SK-N-SH treated with all-trans-retinoic acid at 6 μM for 48 hours (cell line): Measurements from ENCODE around the gene TXNL4B.

Source experiments
- ARNTL ChIP-seq: fragments of 450-650 bp; formaldehyde crosslinking; IDR thresholded peaks from 2 replicates; pipeline ENCODE4 v1.5.0; 2020; ENCODE audit warnings: low read depth, mild to moderate bottlenecking, moderate library complexity, borderline replicate concordance
- CSDC2 ChIP-seq: fragments of 250-450 bp; sonication (Bioruptor Pico); IDR thresholded peaks from 2 replicates; pipeline ENCODE4 v1.5.0; 2020; ENCODE audit warnings: mild to moderate bottlenecking, moderate library complexity
- ISL1 ChIP-seq: fragments of 250-450 bp; sonication (Bioruptor Pico); IDR thresholded peaks from 2 replicates; pipeline ENCODE4 v2.1.2; 2022; ENCODE audit warnings: mild to moderate bottlenecking, moderate library complexity
- POU6F1 ChIP-seq: fragments of 250-450 bp; sonication (Bioruptor Pico); IDR thresholded peaks from 2 replicates; pipeline ENCODE4 v1.8.0; 2021; ENCODE audit warnings: low read depth, mild to moderate bottlenecking, moderate library complexity, borderline replicate concordance
- TCF4 ChIP-seq: fragments of 250-450 bp; sonication (Bioruptor Pico); IDR thresholded peaks from 2 replicates; pipeline ENCODE4 v1.8.0; 2021; ENCODE audit warnings: mild to moderate bottlenecking, moderate library complexity, borderline replicate concordance
- ZFP3 ChIP-seq: fragments of 250-450 bp; sonication (Bioruptor Pico); IDR thresholded peaks from 2 replicates; pipeline ENCODE4 v1.5.0; 2020; ENCODE audit warnings: mild to moderate bottlenecking, moderate library complexity
- ZNF70 ChIP-seq: fragments of 450-650 bp; formaldehyde crosslinking; IDR thresholded peaks from 2 replicates; pipeline ENCODE4 v1.5.0; 2020; ENCODE audit warnings: mild to moderate bottlenecking, moderate library complexity
- TF ChIP-seq, protein P1 (sequence below): fragments of 250-450 bp; sonication (Bioruptor Pico); IDR thresholded peaks from 2 replicates; pipeline ENCODE4 v1.8.0; 2020; ENCODE audit warnings: mild to moderate bottlenecking, moderate library complexity, borderline replicate concordance
- TF ChIP-seq, protein P2 (sequence below): fragments of 250-450 bp; sonication (Bioruptor Pico); IDR thresholded peaks from 2 replicates; pipeline ENCODE4 v1.5.1; 2021; ENCODE audit warnings: mild to moderate bottlenecking, moderate library complexity

DNA sequence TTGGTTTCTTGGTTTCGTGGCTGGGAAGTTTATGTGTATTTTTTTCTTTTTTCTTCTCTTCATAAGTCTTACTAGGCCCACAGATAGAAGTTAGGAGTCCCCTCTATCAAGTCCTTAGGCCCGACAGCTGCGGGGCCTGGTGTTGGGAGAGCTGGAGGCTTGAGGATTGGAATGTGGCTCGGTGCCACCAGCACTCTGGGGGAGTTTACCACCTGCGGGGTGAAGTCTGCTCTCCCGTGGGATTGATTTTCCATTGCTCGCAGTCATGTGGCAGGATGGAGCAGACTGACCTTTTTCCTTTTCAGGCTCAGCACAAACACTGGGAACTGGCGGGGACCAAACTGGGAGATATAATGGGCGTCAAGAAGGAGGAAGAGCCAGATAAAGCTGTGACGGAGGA lies 7.8 kb upstream of the TXNL4B start:
- TF ChIP-seq ISL1 (CRISPR knock-in tag): no peak
- TF ChIP-seq ZNF70 (CRISPR knock-in tag): no peak
- TF ChIP-seq, protein P1, sequence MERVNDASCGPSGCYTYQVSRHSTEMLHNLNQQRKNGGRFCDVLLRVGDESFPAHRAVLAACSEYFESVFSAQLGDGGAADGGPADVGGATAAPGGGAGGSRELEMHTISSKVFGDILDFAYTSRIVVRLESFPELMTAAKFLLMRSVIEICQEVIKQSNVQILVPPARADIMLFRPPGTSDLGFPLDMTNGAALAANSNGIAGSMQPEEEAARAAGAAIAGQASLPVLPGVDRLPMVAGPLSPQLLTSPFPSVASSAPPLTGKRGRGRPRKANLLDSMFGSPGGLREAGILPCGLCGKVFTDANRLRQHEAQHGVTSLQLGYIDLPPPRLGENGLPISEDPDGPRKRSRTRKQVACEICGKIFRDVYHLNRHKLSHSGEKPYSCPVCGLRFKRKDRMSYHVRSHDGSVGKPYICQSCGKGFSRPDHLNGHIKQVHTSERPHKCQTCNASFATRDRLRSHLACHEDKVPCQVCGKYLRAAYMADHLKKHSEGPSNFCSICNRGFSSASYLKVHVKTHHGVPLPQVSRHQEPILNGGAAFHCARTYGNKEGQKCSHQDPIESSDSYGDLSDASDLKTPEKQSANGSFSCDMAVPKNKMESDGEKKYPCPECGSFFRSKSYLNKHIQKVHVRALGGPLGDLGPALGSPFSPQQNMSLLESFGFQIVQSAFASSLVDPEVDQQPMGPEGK (CRISPR knock-in tag): no peak
- TF ChIP-seq CSDC2 (CRISPR knock-in tag): no peak
- TF ChIP-seq POU6F1 (CRISPR knock-in tag): no peak
- TF ChIP-seq TCF4: no peak
- no peak for TF ChIP-seq ARNTL (CRISPR knock-in tag)
- TF ChIP-seq, protein P2, sequence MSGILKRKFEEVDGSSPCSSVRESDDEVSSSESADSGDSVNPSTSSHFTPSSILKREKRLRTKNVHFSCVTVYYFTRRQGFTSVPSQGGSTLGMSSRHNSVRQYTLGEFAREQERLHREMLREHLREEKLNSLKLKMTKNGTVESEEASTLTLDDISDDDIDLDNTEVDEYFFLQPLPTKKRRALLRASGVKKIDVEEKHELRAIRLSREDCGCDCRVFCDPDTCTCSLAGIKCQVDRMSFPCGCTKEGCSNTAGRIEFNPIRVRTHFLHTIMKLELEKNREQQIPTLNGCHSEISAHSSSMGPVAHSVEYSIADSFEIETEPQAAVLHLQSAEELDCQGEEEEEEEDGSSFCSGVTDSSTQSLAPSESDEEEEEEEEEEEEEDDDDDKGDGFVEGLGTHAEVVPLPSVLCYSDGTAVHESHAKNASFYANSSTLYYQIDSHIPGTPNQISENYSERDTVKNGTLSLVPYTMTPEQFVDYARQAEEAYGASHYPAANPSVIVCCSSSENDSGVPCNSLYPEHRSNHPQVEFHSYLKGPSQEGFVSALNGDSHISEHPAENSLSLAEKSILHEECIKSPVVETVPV (CRISPR knock-in tag): no peak
- no peak for TF ChIP-seq ZFP3 (CRISPR knock-in tag)
